HG02973 (cell line): ENCODE results near the gene GOLM1.
"Not testable (repeated sequence)": the region's sequence is repeated elsewhere in the genome, so short reads cannot be mapped to it uniquely, and the experiment has no call there.

Source experiments
- ATAC-seq: cut with Tn5 transposase; IDR thresholded peaks from one replicate; pipeline ENCODE4 v1.9.1; 2021; ENCODE audit warnings: moderate library complexity; ENCODE audit not compliant: unreplicated experiment

GOLM1 gene

GRCh38 chr9:86091477-86091876, 7.9 kb downstream of the GOLM1 start:
- ATAC-seq = no peak

- ATAC-seq = no peak
Observed at GRCh38 chr9:86082870-86083269, 16.5 kb downstream of the GOLM1 start.

DNA sequence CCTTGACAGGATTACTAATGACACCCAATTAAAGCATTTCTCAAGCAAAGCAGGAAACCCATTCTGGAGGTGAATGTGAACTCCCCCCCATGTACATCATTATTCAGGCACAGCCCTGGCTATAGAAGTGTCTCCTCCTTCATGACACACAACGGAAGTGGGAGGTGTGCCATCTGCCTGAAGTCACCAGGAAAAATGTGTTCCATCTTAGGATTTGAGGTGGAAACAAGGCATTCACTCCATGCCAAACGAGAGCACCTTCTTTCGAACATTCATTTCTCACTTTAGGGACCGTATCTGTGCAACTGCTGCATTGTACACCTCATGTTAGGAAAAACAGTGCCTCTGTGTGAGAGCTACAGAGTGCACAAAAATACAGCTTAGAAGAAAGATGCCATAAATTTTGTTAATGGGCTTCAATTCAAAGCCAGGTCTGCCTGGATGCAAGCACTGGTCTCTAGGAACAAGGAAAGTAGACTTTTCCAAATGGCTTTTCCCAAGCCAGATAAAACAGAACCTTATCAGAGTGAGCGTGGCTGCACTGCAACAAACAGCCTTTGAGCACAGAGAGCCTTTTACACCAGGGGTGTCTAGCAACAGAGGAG, 19.4 kb downstream of the GOLM1 start:
- no peak for ATAC-seq

GRCh38 chr9:86079421-86079831, 19.9 kb downstream of the GOLM1 start:
- ATAC-seq = no peak

- no peak for ATAC-seq
Observed at GRCh38 chr9:86078731-86079130, 20.6 kb downstream of the GOLM1 start.

- ATAC-seq = no peak
Observed at GRCh38 chr9:86077276-86077675, 22.1 kb downstream of the GOLM1 start.

DNA sequence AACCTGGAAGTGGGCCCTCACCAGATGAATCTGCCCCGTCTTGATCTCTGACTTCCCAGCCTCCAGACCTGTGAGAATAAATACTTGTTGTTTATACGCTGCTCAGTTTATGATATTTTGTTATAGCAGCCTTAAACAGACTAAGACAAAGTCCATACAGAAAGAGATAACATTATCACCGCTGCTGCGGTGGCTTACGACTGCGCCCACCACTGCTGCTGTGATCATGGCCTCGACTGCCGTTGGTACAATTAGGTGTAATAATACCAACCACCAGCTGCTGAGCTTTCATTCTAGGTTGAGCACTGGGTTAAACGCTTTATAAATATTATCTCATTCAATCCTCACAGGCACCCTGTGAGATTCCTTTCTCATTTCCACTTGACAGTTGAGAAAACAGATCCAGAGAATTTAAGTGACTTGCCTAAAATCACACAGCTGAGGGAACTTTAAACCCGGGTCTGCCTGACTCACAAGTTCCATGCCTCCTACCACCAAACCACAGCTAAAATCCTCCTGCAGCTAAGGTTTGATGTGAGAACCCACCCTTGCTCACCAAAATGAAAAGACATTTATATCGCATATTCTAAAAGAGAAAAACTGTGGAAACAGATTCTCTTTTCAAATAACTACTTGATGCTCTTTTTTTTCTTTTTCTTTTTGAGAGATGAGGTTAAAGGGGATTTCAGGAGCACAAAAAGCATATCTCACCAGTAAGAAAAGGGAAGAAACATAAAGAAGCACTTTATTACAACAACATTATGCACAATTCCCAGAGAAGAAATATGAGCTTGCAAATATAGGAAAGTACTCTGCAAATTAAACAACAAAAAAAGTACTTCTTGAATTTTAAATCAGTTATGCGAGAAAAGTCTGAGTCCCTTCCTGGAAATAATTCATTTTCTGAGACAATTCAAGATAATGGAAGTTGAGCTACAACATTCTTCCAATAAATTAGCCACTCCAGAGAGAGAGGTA, 23.9 kb downstream of the GOLM1 start:
- ATAC-seq = no peak

DNA sequence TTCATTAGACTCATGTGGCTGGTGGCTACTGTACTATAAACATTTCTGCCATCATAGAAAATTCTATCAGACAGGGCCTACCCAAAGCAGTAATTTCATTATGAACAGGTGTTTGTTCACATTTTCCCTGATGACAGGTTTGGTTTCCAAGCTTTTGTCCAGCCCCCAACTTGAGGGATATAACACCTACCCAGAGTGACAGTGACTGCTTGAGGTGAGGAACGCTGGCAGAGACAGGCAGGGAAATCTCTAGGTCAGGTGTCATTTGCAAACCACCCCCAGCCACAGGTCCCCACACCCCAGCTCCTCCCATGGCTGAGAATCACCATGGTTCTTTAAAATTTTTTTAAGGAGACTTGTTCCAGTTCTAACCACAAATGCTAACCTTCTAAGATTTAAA, 25.5 kb downstream of the GOLM1 start:
- no peak for ATAC-seq

DNA sequence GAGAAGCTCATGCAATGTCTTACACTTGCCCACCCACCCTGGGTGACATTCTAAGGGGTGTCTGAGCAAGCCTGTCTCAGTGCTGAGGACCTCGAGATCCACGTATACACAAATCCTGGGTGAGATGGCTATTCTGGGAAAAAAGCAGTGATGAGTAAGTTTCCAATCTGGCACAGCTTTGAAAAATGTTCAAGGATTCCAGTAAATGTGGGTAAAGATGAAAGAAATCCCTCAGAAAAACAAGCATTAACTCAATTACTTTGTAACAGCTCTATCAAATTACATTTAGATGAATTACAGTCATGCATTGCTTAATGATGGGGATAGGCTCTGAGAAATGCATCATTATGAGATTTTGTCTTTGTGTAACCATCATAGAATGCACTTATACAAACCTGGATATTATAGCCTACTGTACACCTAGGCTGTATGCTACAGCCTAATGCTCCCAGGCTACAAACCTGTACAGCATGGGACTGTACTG, 26.9 kb downstream of the GOLM1 start:
- no peak for ATAC-seq

DNA sequence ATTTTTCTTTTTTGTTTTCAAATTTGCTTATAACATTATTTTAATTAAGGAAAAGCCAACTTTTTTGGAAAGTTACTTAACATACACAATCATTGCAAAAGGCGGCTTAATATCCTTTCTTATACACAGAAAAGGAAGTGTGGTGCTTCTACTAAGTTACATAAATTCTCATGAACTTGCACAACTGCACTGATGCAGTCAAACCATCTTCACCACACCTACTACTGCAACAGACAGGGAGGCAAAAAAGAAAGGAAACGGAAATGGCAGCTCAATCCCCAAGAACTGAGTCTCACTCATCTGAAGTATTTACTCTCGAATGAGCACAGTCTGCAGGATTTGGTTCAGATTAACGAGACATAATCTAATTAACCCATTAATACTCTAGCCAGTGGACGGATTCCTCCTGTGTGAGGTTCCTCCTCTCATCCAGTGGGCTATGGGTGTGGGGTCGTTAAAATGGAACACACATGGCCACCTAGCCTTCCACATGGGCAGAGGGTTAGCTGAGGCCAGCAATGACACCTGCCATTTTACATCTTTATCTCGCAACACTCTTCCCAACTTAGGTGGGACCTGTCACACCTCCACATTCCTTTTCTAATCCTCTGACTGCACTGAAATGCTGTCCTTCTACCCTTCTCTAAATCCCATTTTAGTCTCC, 30.0 kb downstream of the GOLM1 start:
- no peak for ATAC-seq

- ATAC-seq = no peak
Observed at GRCh38 chr9:86064220-86064619, 35.1 kb downstream of the GOLM1 start.

DNA sequence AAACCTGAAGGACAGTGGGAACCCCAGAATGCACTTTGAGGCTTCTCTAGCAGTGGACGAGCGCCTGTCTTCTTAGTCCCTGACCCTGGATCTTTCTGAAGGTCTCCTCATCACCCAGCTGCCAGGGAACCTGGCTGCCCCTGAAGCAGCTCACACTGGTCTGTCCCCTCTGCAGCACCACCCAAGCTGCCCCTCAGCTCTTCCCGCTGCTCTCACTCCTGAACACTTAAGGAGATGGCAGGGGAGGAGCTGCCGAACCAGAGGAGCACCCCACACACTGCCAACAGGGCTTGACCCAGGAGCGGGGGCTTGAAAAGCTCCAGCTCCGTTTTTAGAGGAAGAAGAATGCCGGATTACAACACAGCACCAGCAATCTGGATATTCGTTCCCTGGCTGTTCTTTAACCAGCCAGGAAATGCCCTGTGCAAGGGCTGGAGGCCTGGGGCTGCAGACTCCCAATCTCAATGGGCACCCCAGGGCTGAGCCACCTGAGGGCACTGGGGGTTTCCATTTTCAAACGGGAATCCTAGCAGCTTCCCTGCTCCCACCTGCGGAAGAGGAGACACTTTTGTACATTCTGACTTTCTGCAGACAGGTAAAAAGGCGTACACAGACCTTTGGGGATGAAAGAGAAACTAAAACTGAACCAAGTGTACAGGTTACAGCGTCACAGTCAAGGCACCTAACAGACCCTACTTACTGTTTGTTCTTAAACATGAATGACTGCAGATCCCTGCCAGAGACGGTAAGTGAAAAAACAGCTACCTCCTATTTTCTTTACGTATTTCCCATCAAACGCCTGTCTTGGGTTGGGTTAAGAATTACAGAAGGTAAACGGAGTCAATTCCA, 36.3 kb downstream of the GOLM1 start:
- no peak for ATAC-seq

DNA sequence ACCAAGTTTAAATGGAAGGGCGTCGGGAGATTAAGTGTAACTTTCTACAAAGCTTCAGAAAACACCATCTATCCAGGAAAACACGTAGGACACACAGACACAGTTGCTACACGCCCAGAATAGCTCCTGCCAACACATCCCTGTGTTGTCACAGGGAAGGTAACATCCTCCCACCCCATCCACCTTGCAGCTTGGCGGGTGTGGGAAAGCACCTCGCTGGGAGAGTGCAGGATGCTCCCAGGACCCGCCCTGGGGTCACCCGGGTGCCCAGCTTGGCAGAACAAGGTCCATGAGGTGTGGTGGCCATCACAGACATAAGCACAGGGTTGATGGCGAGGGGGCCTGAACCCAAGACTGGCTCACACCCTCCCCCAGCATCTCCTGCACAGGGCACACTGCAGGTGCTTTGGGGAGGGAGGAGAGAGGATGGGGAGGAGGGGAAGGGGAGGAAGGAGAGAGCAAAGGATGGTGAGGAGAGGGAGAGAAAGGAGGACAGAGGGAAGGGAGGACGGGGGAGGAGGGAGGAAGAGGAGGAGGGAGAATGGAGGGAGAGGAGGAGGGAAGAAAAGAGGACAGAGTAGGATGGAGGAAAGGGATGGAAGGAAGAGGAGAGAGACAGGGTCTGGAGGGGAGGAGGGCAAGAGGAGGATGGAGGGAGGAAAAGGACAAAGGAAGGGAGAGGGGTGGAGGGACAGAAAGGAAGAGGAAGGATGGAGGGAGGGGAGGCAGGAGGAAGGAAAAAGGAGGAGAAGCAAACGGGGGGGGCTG, 37.2 kb downstream of the GOLM1 start:
- ATAC-seq = no peak

GRCh38 chr9:86057491-86057890, 41.9 kb downstream of the GOLM1 start:
- no peak for ATAC-seq

GRCh38 chr9:86054695-86055094, 44.7 kb downstream of the GOLM1 start:
- no peak for ATAC-seq

DNA sequence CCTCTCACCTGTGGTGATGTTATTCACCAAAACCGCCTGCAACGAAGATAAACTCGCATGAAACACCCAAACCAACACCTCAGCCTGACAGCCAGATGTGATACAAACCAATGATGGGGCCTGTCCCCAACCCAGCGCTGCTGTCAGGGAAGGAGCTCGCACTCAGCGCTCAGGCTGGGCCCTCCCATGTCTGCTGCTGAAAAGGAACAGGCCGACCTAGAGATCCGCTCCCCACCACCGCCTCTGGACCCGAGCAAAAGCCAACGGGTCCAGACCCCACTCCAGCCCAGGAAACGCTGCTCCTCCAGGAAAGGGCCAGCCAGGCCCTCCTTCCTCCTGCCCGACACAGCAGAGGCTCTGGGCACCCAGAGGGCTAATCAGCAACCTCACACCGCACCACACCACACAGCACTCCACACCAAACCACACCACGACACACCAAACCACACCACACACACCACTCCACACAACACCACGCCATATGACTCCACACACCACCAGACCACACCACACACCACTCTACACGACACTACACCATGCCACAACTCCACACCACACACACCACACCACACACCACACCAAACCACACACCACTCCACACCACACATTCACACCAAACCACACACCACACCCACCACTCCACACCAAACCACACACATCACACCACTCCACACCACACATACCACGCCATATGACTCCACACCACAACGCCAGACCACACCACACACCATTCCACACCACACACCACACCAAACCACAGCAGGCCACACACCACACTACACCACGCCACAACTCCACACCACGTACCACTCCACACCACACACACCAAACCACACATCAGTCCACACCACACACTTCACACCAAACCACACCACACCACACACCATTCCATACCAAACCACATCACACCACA, 46.5 kb downstream of the GOLM1 start:
- no peak for ATAC-seq

DNA sequence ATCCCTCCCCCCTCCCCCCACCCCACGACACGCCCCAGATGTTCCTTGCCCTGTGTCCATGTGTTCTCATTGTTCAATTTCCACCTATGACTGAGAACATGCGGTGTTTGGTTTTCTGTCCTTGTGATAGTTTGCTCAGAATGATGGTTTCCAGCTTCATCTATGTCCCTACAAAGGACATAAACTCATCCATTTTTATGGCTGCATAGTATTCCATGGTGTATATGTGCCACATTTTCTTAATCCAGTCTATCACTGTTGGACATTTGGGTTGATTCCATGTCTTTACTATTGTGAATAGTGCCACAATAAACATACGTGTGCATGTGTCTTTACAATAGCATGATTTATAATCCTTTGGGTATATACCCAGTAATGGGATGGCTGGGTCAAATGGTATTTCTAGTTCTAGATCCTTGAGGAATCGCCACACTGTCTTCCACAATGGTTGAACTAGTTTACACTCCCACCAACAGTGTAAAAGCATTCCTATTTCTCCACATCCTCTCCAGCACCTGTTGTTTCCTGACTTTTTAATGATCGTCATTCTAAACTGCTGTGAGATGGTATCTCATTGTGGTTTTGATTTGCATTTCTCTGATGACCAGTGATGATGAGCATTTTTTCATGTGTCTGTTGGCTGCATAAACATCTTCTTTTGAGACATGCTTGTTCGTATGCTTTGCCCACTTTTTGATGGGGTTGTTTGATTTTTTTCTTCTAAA, 51.2 kb downstream of the GOLM1 start:
- ATAC-seq = not testable (repeated sequence)

GRCh38 chr9:86047361-86047760, 52.0 kb downstream of the GOLM1 start:
- ATAC-seq = no peak
